GM12875 (cell line): ENCODE results near the gene GRK5.
A peak's percentile ranks its signal among the peaks of the same experiment; 100 is the strongest.

Source experiments
- H3K4me3 ChIP-seq: one replicate; pipeline ENCODE4 v1.5.1; 2011; ENCODE audit warnings: low read depth, low read length, control low read depth
- TF ChIP-seq, protein P1 (sequence below): IDR thresholded peaks from 2 replicates; pipeline ENCODE4 v1.5.1; 2011; ENCODE audit warnings: low read depth, mild to moderate bottlenecking, control low read depth, inconsistent platforms, low read length, moderate library complexity, borderline replicate concordance; ENCODE audit not compliant: insufficient read depth

GRK5 gene

GRCh38 chr10:119468542-119469324 is 261.4 kb downstream of the GRK5 start:
- H3K4me3 ChIP-seq: no peak overlapping the region
- TF ChIP-seq, protein P1, sequence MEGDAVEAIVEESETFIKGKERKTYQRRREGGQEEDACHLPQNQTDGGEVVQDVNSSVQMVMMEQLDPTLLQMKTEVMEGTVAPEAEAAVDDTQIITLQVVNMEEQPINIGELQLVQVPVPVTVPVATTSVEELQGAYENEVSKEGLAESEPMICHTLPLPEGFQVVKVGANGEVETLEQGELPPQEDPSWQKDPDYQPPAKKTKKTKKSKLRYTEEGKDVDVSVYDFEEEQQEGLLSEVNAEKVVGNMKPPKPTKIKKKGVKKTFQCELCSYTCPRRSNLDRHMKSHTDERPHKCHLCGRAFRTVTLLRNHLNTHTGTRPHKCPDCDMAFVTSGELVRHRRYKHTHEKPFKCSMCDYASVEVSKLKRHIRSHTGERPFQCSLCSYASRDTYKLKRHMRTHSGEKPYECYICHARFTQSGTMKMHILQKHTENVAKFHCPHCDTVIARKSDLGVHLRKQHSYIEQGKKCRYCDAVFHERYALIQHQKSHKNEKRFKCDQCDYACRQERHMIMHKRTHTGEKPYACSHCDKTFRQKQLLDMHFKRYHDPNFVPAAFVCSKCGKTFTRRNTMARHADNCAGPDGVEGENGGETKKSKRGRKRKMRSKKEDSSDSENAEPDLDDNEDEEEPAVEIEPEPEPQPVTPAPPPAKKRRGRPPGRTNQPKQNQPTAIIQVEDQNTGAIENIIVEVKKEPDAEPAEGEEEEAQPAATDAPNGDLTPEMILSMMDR: no peak

DNA sequence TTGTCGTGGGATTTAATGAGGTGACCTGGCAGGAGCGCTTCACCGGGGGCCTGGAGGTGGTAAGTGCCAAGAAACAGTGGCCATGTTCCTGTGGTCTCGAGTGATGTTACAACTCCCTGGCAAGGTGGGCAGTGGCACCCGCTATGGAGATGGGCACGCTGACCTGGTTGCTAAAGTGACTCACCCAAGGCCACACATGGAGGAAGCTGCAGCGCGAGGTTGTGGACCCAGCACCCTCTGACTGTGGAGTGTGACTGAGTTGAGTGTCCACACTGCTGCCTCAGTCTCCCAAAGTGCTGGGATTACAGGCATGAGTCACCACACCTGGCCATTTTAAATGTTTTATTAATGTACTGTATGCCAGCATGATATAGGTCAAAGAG is 261.9 kb downstream of the GRK5 start:
- TF ChIP-seq, protein P1: no peak
- H3K4me3 ChIP-seq: no peak overlapping the region

GRCh38 chr10:119469846-119470245 is 262.5 kb downstream of the GRK5 start:
- TF ChIP-seq, protein P1: no peak
- H3K4me3 ChIP-seq: no peak overlapping the region

DNA sequence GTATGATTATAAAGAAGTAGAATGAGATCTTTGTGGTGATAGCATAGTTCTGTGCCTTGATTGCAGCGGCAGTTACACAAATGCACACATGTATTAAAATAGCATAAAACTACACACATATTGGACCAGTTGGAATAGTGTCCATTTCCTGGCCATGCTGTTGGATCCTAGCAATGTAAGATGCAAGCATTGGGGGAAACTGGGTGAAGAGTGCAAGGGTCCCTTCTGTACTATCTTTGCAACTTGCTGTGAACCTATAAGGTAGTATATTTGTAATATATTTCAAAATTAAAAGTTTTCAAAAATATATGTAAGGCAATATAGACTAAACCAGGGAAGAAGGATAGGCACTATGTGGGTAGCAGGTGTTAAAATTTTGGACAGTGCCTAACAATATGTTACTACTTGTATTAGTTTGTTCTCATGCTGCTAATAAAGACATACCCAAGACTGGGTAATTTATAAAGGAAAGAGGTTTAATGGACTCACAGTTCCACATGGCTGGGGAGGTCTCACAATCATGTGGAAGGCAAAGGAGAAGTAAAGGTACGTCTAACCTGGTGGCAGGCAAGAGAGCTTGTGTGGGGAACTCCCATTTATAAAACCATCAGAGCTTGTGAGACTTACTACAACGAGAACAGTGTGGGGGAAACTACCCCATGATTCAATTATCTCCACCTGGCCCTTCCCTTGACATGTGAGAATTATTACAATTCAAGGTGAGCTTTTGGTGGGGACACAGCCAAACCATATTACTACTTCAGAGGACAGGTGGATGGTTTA is 263.7 kb downstream of the GRK5 start:
- H3K4me3 ChIP-seq: no peak overlapping the region
- TF ChIP-seq, protein P1: no peak

- H3K4me3 ChIP-seq: no peak overlapping the region
- TF ChIP-seq, protein P1: no peak
These were observed 266.4 kb downstream of the GRK5 start for GRCh38 chr10:119473771-119474170.

DNA sequence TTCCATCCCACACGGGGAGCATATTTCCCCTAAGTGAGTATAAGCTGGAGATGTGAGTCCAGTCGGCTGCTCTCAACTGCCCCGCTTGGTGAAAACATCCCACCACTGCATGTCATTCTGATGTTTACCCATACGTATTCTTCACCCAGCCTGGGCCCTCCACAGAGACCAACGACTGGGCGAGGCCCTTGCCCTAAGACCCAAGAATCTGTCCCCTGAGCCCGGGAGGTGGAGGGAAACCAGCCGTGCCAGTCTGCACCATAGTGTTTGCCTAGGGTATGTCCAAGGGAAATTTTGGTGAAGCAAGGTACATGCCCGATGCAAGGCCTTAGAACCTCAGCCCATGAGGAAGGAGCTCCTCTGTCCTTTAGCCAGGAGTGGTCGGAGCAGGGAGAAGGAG is 267.2 kb downstream of the GRK5 start:
- TF ChIP-seq, protein P1: no peak
- no peak overlapping the region for H3K4me3 ChIP-seq

DNA sequence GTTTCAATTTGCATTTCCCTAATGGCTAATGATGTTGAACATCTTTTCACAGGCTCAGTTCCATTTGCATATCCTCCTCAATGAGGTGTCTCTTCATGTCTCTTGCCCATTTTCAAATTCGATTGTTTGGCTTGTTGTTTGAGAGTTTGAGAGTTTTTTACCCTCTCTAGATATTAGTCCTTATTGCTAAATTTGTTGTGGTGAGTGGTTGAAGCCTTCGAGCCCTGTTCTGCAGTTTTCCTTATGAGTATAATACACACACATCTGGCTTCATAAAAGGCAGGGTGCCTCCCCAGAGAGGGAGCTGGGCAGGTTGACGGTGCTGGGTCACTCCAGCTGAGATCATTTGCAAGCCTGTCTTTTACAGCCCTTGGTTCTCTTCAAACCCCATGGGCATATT is 270.1 kb downstream of the GRK5 start:
- peak overlapping the region; percentile 31 for H3K4me3 ChIP-seq
- TF ChIP-seq, protein P1: no peak
